HEK293 (cell line): ENCODE data around the gene FOXI2.

ENCODE experiments used
- CTCF ChIP-seq: fragments of 450-650 bp; formaldehyde crosslinking; IDR thresholded peaks from 2 replicates; pipeline ENCODE4 v1.5.1; 2016; ENCODE audit warnings: missing biosample characterization, missing genetic modification characterization
- MYNN ChIP-seq: fragments of 450-650 bp; formaldehyde crosslinking; IDR thresholded peaks from 2 replicates; pipeline ENCODE4 v1.5.1; 2016; ENCODE audit warnings: missing biosample characterization, missing genetic modification characterization, borderline replicate concordance
- TCF7L2 ChIP-seq: IDR thresholded peaks from 2 replicates; pipeline ENCODE4 v1.6.1; 2011; ENCODE audit warnings: low read depth, mild to moderate bottlenecking, inconsistent platforms, low read length, moderate library complexity, borderline replicate concordance
- ZBTB20 ChIP-seq: fragments of 450-650 bp; formaldehyde crosslinking; IDR thresholded peaks from 2 replicates; pipeline ENCODE4 v1.5.1; 2016; ENCODE audit warnings: missing biosample characterization, missing genetic modification characterization
- ZFP41 ChIP-seq: fragments of 450-650 bp; formaldehyde crosslinking; IDR thresholded peaks from 2 replicates; pipeline ENCODE4 v1.5.1; 2016; ENCODE audit warnings: missing biosample characterization, missing genetic modification characterization, borderline replicate concordance
- ZNF274 ChIP-seq, 2 experiments: fragments of 200-500 bp in 1 of 2; fragments of 450-650 bp in 1 of 2; sonication (Bioruptor generic) in 1 of 2; formaldehyde crosslinking in 1 of 2; IDR thresholded peaks; 2 replicates each; pipeline versions ENCODE4 v1.5.1 to v1.6.1; 2014 to 2016; ENCODE audit warnings: borderline replicate concordance in 1 of 2, inconsistent platforms in 1 of 2, low read length in 1 of 2, missing biosample characterization in 1 of 2, missing genetic modification characterization in 1 of 2
- ZNF529 ChIP-seq: fragments of 450-650 bp; formaldehyde crosslinking; IDR thresholded peaks from 2 replicates; pipeline ENCODE4 v1.5.1; 2017; ENCODE audit warnings: missing genetic modification characterization, missing biosample characterization; ENCODE audit not compliant: insufficient replicate concordance
- ZNF629 ChIP-seq: fragments of 450-650 bp; formaldehyde crosslinking; IDR thresholded peaks from 2 replicates; pipeline ENCODE4 v1.5.1; 2017; ENCODE audit warnings: missing biosample characterization, missing genetic modification characterization
- ZNF707 ChIP-seq: fragments of 450-650 bp; formaldehyde crosslinking; IDR thresholded peaks from 2 replicates; pipeline ENCODE4 v1.5.1; 2016; ENCODE audit warnings: missing biosample characterization, missing genetic modification characterization
- ZNF76 ChIP-seq: fragments of 450-650 bp; formaldehyde crosslinking; IDR thresholded peaks from 2 replicates; pipeline ENCODE4; 2016; ENCODE audit warnings: low read depth, missing biosample characterization, missing genetic modification characterization, borderline replicate concordance
- ZNF768 ChIP-seq: fragments of 450-650 bp; formaldehyde crosslinking; IDR thresholded peaks from 2 replicates; pipeline ENCODE4 v1.5.1; 2018; ENCODE audit warnings: missing biosample characterization, mild to moderate bottlenecking, missing genetic modification characterization
- ZSCAN16 ChIP-seq: fragments of 450-650 bp; formaldehyde crosslinking; IDR thresholded peaks from 2 replicates; pipeline ENCODE4 v1.5.1; 2016; ENCODE audit warnings: missing biosample characterization, missing genetic modification characterization

GRCh38 chr10:127736915-127737562, at the start of gene FOXI2:
- TF ChIP-seq ZNF529 (tag by site-specific recombination) = no peak
- TF ChIP-seq CTCF = no peak
- no peak for TF ChIP-seq ZNF76 (tag by site-specific recombination)
- no peak for TF ChIP-seq ZBTB20 (tag by site-specific recombination)
- no peak for TF ChIP-seq TCF7L2
- TF ChIP-seq MYNN (tag by site-specific recombination) = no peak
- no peak for TF ChIP-seq ZSCAN16 (tag by site-specific recombination)
- no peak for TF ChIP-seq ZNF629
- no peak for TF ChIP-seq ZFP41 (tag by site-specific recombination)
- no peak for TF ChIP-seq ZNF274 (IDR thresholded peaks at IDR 0.05; ENCODE audit: low read length)
- TF ChIP-seq ZNF274 (tag by site-specific recombination; IDR thresholded peaks at IDR 0.05; ENCODE audit: borderline replicate concordance) = no peak
- no peak for TF ChIP-seq ZNF707 (tag by site-specific recombination)
- no peak for TF ChIP-seq ZNF768
